ENCODE data around the gene ZNF814.
A peak's percentile ranks its signal among the peaks of the same experiment; 100 is the strongest.

The ZNF814 gene

GRCh38 chr19:57820599-57820998 is 68.2 kb downstream of the ZNF814 start:
- no peak overlapping the region for H3K27ac ChIP-seq (ENCODE audit: low read length)
- H3K9me3 ChIP-seq (replicated peaks; ENCODE audit: insufficient read depth, low read length): no peaks in the 10 kb centered on the region

DNA sequence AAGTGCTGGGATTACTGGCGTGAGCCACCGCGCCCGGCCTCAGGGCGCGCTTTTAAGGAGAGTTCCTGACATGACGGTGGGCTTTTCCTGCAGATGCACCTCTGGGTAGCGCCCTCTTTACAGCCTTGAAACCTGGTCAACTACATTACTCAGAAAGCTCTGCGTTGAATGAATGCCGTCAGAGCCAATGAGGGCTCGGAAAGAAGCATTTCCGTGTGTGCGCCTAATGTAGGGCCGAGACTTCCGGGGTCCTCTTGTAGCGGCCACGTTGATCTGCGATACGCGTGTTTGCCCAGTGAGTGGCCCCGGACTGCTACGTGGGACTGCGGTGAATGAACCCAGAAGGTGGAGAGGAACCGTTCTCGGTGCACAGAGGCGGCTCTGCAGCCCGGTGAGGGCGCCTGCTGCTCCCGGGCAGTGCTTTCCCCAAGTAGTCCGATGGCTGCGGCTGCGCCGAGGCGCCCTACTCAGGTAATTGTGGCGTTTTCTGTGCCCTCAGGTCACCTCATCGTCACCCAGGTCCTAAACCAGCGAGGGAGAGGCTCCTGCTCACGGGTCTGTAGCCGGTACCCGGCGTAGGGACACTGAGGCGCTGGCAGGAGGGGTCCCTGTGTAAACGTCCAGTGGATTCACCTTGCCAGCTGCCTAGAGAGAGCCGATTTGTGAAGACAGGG is 69.2 kb downstream of the ZNF814 start:
- Histone ChIP-seq H3K9ac (ENCODE audit: low read length) (peak overlapping the region; percentile 88), H3K27ac (ENCODE audit: low read length) (peak overlapping the region; percentile 55; the same call in 1 of the 2 replicates), H3K9me2 (replicated peaks; ENCODE audit: insufficient read depth, low read length) (no peaks in the 10 kb centered on the region), H3K9me3 (replicated peaks; ENCODE audit: insufficient read depth, low read length) (no peaks in the 10 kb centered on the region), H4K20me1 (ENCODE audit: insufficient read depth, low read length) (no peaks in the 10 kb centered on the region), H3K79me2 (ENCODE audit: low read length) (peaks cover 51% of the 10 kb centered on the region), H3K4me2 (ENCODE audit: low read depth, low read length) (peak overlapping the region; percentile 84), H3K4me3 (ENCODE audit: low read length) (peak overlapping the region; percentile 100), H2AFZ (ENCODE audit: low read length) (peak overlapping the region; percentile 84), H3K27me3 (replicated peaks; ENCODE audit: insufficient read depth, low read length) (no peaks in the 10 kb centered on the region), H3K36me3 (replicated peaks; ENCODE audit: insufficient read depth, low read length) (no peaks in the 10 kb centered on the region), H3F3A (ENCODE audit: insufficient read depth, low read length) (no peaks in the 10 kb centered on the region; the same call in 1 of the 2 replicates), H3K4me1 (ENCODE audit: low read length) (no peaks in the 10 kb centered on the region)
- peak; percentile 92 for DNase-seq
- TF ChIP-seq EZH2 (optimal IDR thresholded peaks at IDR 0.05; ENCODE audit: low read depth, low read length) (no peak), CTCF (IDR thresholded peaks at IDR 0.05; ENCODE audit: low read length) (peak; percentile 13; the same call in 1 of the 2 replicates)

More at GRCh38 chr19:57820599-57820998, 68.2 kb downstream of the ZNF814 start:
- no peak for DNase-seq
- H3K9ac ChIP-seq (ENCODE audit: low read length): peak overlapping the region; percentile 88; the same call in 1 of the 2 replicates
- H3K4me1 ChIP-seq (ENCODE audit: low read length): no peaks in the 10 kb centered on the region
- H3K4me2 ChIP-seq (ENCODE audit: low read depth, low read length): peak overlapping the region; percentile 84
- H3K36me3 ChIP-seq (replicated peaks; ENCODE audit: insufficient read depth, low read length): no peaks in the 10 kb centered on the region
- no peaks in the 10 kb centered on the region; the same call in 1 of the 2 replicates for H3F3A ChIP-seq (ENCODE audit: insufficient read depth, low read length)
- no peak overlapping the region for H2AFZ ChIP-seq (ENCODE audit: low read length)
- H3K4me3 ChIP-seq (ENCODE audit: low read length): peak overlapping the region; percentile 100
- TF ChIP-seq EZH2phosphoT487 (IDR thresholded peaks at IDR 0.05; ENCODE audit: low read length) (no peak), EZH2 (optimal IDR thresholded peaks at IDR 0.05; ENCODE audit: low read depth, low read length) (no peak), CTCF (IDR thresholded peaks at IDR 0.05; ENCODE audit: low read length) (no peak)
- peaks cover 61% of the 10 kb centered on the region for H3K79me2 ChIP-seq (ENCODE audit: low read length)
- H4K20me1 ChIP-seq (ENCODE audit: insufficient read depth, low read length): no peaks in the 10 kb centered on the region
- no peaks in the 10 kb centered on the region for H3K27me3 ChIP-seq (replicated peaks; ENCODE audit: insufficient read depth, low read length)
- no peaks in the 10 kb centered on the region for H3K9me2 ChIP-seq (replicated peaks; ENCODE audit: insufficient read depth, low read length)

DNA sequence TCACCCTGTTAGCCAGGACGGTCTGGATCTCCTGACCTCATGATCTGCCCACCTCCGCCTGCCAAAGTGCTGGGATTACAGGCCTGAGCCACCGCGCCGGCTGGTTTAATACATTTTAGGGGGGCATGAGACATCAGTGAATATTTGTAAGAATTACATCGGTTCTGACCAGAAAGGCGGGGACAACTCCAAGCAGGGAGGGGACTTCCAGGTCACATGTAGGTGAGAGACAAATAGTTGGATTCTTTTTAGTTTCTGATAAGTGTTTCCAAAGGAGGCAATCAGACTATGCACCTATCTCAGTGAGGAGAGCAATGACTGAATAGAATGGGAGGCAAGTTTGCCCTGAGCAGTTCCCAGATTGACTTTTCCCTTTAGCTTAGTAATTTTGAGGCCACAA is 70.5 kb downstream of the ZNF814 start:
- Histone ChIP-seq H3K9ac (ENCODE audit: low read length) (no peak overlapping the region), H2AFZ (ENCODE audit: low read length) (no peak overlapping the region), H3K4me3 (ENCODE audit: low read length) (no peak overlapping the region), H3K27me3 (replicated peaks; ENCODE audit: insufficient read depth, low read length) (no peaks in the 10 kb centered on the region), H3K27ac (ENCODE audit: low read length) (no peak overlapping the region), H3K4me1 (ENCODE audit: low read length) (no peaks in the 10 kb centered on the region), H3K36me3 (replicated peaks; ENCODE audit: insufficient read depth, low read length) (no peaks in the 10 kb centered on the region), H3K79me2 (ENCODE audit: low read length) (peaks cover 47% of the 10 kb centered on the region), H3K9me3 (replicated peaks; ENCODE audit: insufficient read depth, low read length) (no peaks in the 10 kb centered on the region), H3K4me2 (ENCODE audit: low read depth, low read length) (no peak overlapping the region), H3F3A (ENCODE audit: insufficient read depth, low read length) (no peaks in the 10 kb centered on the region; the same call in 1 of the 2 replicates), H4K20me1 (ENCODE audit: insufficient read depth, low read length) (no peaks in the 10 kb centered on the region), H3K9me2 (replicated peaks; ENCODE audit: insufficient read depth, low read length) (no peaks in the 10 kb centered on the region)
- TF ChIP-seq EZH2phosphoT487 (IDR thresholded peaks at IDR 0.05; ENCODE audit: low read length) (no peak), EZH2 (optimal IDR thresholded peaks at IDR 0.05; ENCODE audit: low read depth, low read length) (no peak), CTCF (IDR thresholded peaks at IDR 0.05; ENCODE audit: low read length) (no peak)
- no peak for DNase-seq
